HG03103 (cell line): ENCODE data around the gene EXD3.
"Not testable (repeated sequence)": the region's sequence is repeated elsewhere in the genome, so short reads cannot be mapped to it uniquely, and the experiment has no call there.

Experiments
- ATAC-seq: cut with Tn5 transposase; IDR thresholded peaks from one replicate; pipeline ENCODE4 v1.9.1; 2021; ENCODE audit warnings: low read depth; ENCODE audit not compliant: unreplicated experiment

EXD3 gene

GRCh38 chr9:137264067-137264466, 158.9 kb downstream of the EXD3 start:
- ATAC-seq, result no peak

GRCh38 chr9:137263506-137263905, 159.5 kb downstream of the EXD3 start:
- no peak for ATAC-seq

- ATAC-seq, result no peak
These were observed 160.1 kb downstream of the EXD3 start for GRCh38 chr9:137262909-137263285.

- not testable (repeated sequence) for ATAC-seq
These were observed 160.6 kb downstream of the EXD3 start for GRCh38 chr9:137262173-137262908.
